M059J (cell line): ENCODE measurements around the gene PACSIN1. TPM values are rescaled to one million over a fixed set of nuclear protein-coding genes. Genes with fewer than 3 reads are reported as not detected.

Experiments used
- DNase-seq: peaks from one replicate; pipeline ENCODE4 v3.0.0-alpha.2; 2012; ENCODE audit warnings: low read depth
- total RNA-seq: library from RNA; depleted of rRNA; stranded (reverse); fragments of >200 nt; shearing (Covaris generic); gene quantifications from 2 replicates; pipeline ENCODE4 v1.2.3, GENCODE V29; 2014; rRNA removed

PACSIN1 gene
- total RNA-seq, 1 experiment from 2014 or later, result 0.20 TPM

DNA sequence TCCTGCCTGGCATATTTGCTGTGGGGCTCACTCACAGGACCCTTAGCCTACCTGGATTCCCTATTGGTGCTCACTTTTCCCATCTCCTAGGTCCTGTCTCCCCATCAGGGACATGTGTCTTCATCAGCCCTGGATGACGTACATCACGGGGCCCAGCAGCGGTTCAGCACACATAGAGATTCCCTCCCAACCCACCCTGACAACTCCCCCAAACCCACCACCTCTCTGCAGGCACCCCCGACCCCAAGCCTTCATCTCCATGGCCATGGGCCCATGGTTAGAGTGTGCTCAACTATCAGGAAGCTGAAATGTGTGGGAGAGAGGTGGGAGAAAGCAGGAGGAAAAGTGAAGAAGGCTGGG is 115.7 kb downstream of the PACSIN1 start:
- DNase-seq, result no peak

DNA sequence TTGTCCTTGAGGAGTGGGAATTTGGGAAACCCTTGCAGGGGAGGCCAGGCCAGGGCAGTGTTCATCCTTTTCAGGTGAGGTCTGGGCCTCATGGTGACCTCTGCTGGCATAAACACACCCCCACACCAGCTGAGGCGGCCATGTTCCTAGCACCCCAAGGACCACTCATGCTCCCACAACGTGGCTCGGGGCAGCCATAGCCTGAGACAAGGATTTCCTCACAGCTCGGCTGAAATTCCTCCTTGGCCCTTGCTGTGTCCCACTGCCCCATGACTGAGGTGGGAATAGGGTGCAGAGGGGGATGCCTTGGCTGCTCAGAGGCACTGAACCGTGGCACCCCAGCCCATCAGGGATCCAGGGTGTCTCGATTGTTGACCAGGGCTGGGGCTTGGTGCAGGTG is 117.6 kb downstream of the PACSIN1 start:
- DNase-seq, result no peak

DNA sequence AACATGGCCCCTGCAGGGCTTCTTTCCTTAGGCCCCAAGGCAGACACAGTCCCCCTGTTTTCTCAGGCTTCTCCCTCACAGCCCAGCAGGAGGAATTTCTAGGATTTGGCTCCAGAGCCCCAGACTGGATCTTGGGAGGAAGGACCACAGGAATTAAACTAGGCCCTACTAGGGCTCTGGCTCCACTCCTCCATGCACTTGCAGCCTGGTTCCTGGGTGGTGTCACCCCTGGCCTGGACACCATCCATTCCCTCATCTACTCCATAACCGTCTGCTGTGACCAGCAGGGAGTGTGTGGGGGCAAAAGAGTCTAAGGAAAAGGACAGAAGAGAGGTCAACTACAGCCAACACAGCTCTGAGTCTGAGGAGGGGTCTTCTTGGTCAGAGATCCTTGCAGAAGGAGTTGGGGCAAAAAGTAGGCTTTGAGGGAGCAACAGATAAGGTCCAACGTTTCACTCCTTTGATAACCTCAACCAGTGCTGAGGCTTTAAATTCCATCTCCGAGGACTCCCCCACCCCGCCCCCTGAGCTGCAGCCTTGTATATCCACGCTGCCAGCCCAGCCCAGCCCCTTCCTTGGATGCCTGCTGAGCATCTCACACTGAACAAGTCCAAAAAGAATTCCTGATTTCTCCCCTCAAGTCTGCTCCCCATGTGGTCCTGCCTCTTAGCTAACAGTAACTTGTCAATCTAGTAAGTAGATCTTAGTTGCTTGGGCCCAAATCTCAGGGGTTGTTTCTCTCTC is 118.2 kb downstream of the PACSIN1 start:
- DNase-seq, result no peak

DNA sequence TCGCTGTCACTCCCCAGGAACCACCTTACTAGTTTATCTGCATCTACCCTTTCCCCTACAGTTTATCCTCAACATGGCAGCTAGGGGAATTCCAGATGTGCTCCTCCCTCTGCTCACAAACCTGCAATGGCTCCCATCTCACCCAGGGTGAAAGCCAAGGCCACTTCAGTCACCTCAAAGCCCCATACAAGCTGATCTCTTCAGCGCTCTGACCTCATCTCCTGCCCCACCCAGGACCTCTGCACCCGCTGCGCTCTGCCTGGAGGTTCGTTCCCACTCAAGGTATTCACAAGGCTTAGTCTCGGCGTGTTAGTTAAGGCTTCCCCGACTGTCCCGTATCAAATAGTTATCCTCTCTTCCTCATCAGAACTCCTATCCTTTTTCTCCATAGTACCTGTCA is 118.8 kb downstream of the PACSIN1 start:
- no peak for DNase-seq

Other genes starting within 250 kb of the PACSIN1 start
- 124 and 169 TPM in 2 replicates for gene HMGA1, start 229.2 kb upstream of the PACSIN1 start, total RNA-seq
- gene SMIM29, start 217.1 kb upstream of the PACSIN1 start, total RNA-seq, result 50.5 and 73.3 TPM in 2 replicates
- gene NUDT3, start 73.4 kb upstream of the PACSIN1 start, total RNA-seq, result 11.8 and 18.3 TPM in 2 replicates
- 3,564 and 4,124 TPM in 2 replicates for gene RPS10, start 40.0 kb upstream of the PACSIN1 start, total RNA-seq
- not detected in 2 replicates for gene SPDEF, start 90.3 kb downstream of the PACSIN1 start, total RNA-seq
- 74.6 and 82.9 TPM in 2 replicates for gene ILRUN, start 230.7 kb downstream of the PACSIN1 start, total RNA-seq